Measurements from ENCODE around the gene TMEM242. TPM values are rescaled to one million over a fixed set of nuclear protein-coding genes. Genes with fewer than 3 reads are reported as not detected.

Gene TMEM242
- total and polyA plus RNA-seq, 2 of the 8 experiments (the other 6 are each of a cell fraction or from before 2014, with no cell fraction given), result 2.4 to 9.0 TPM

GRCh38 chr6:157325069-157325805 lies 1.9 kb upstream of the TMEM242 start (continued):
- TF ChIP-seq BRCA1 (IDR thresholded peaks at IDR 0.05; ENCODE audit: low read depth, low read length) (no peak), CTCF (IDR thresholded peaks at IDR 0.05; ENCODE audit: control extremely low read depth in 1 of 3, insufficient read depth in 1 of 3, low read depth in 1 of 3, low read length in 3 of 3) (no peak), KDM1A (IDR thresholded peaks at IDR 0.05; ENCODE audit: borderline replicate concordance, low read length) (no peak)

Measured in H1 (cell line).